Right atrium auricular region (tissue), 2 donors: Measurements from ENCODE around the gene CAMTA1. TPM values are rescaled to one million over a fixed set of nuclear protein-coding genes. Genes with fewer than 3 reads are reported as not detected.

Experiments used
- DNase-seq: peaks from one replicate; pipeline ENCODE4 v3.0.0-alpha.2; 2019; ENCODE audit warnings: low spot score
- H3K27ac ChIP-seq, 2 donors: fragments of 200-600 bp; sonication (generic); 1 replicate in 1 of 2; 2 replicates in 1 of 2; pipeline ENCODE4 v1.5.1; 2016 to 2019
- H3K27me3 ChIP-seq, 2 donors: fragments of 200-600 bp; sonication (generic); one replicate each; pipeline versions ENCODE4 v1.5.1 to v1.6.0; 2017 to 2019
- H3K36me3 ChIP-seq: fragments of 200-600 bp; sonication (generic); one replicate; pipeline ENCODE4 v1.5.1; 2016
- H3K4me1 ChIP-seq, 2 donors: fragments of 200-600 bp; sonication (generic); one replicate each; pipeline versions ENCODE4 v1.5.1 to v1.6.0; 2017 to 2019
- H3K4me3 ChIP-seq, 2 donors: fragments of 200-600 bp; sonication (generic); 1 replicate in 1 of 2; 2 replicates in 1 of 2; pipeline ENCODE4 v1.5.1; 2017 to 2019; ENCODE audit warnings: mild to moderate bottlenecking in 1 of 2, moderate library complexity in 1 of 2
- H3K9me3 ChIP-seq, 2 donors: fragments of 200-600 bp; sonication (generic); one replicate each; pipeline ENCODE4 v1.5.1; 2019
- CTCF ChIP-seq, 2 donors: fragments of 200-600 bp; sonication (generic); IDR thresholded peaks; one replicate each; pipeline ENCODE4 v1.5.1; 2019; ENCODE audit warnings: antibody characterized with exemption in 2 of 2
- total RNA-seq, 2 donors: library from RNA; depleted of rRNA; stranded (reverse); fragments of >200 nt; gene quantifications; one replicate each; pipeline ENCODE4 v1.1.0, GENCODE V29; 2016

Gene CAMTA1
- total RNA-seq, 2 donors from 2014 or later: 132 to 190 TPM

GRCh38 chr1:7295946-7296345 lies 510.7 kb downstream of the CAMTA1 start:
- Histone ChIP-seq H3K36me3 (no peaks in the 10 kb centered on the region), H3K4me1 (peaks cover 0 to 37% of the 10 kb centered on the region in 2 donors), H3K4me3 (no peak overlapping the region), H3K27ac (no peak overlapping the region), H3K9me3 (peaks cover 5 to 14% of the 10 kb centered on the region in 2 donors), H3K27me3 (no peaks in the 10 kb centered on the region)
- DNase-seq: no peak
- TF ChIP-seq CTCF (IDR thresholded peaks at IDR 0.05): no peak

GRCh38 chr1:7296968-7297367 lies 511.7 kb downstream of the CAMTA1 start:
- TF ChIP-seq CTCF (IDR thresholded peaks at IDR 0.05): no peak
- Histone ChIP-seq H3K27me3 (no peaks in the 10 kb centered on the region), H3K4me3 (no peak overlapping the region), H3K36me3 (no peaks in the 10 kb centered on the region), H3K27ac (no peak overlapping the region), H3K9me3 (peaks cover 5 to 14% of the 10 kb centered on the region in 2 donors), H3K4me1 (peaks cover 0 to 26% of the 10 kb centered on the region in 2 donors)
- no peak for DNase-seq

GRCh38 chr1:7298145-7298544 lies 512.9 kb downstream of the CAMTA1 start:
- DNase-seq: no peak
- no peak overlapping the region for H3K27ac ChIP-seq
- TF ChIP-seq CTCF (IDR thresholded peaks at IDR 0.05): no peak

GRCh38 chr1:7298749-7299151 lies 513.5 kb downstream of the CAMTA1 start:
- H3K36me3 ChIP-seq: no peaks in the 10 kb centered on the region
- no peak for TF ChIP-seq CTCF (IDR thresholded peaks at IDR 0.05)
- peaks cover 0 to 19% of the 10 kb centered on the region in 2 donors for H3K4me1 ChIP-seq
- H3K9me3 ChIP-seq: peaks cover 5 to 14% of the 10 kb centered on the region in 2 donors
- peak overlapping the region; percentile 41 to 66 for H3K27ac ChIP-seq
- H3K4me3 ChIP-seq: no peak overlapping the region
- DNase-seq: no peak
- H3K27me3 ChIP-seq: no peaks in the 10 kb centered on the region

More at GRCh38 chr1:7298145-7298544, 512.9 kb downstream of the CAMTA1 start:
- Histone ChIP-seq H3K9me3 (peaks cover 5 to 14% of the 10 kb centered on the region in 2 donors), H3K27me3 (no peaks in the 10 kb centered on the region), H3K36me3 (no peaks in the 10 kb centered on the region), H3K4me1 (peaks cover 0 to 19% of the 10 kb centered on the region in 2 donors), H3K4me3 (no peak overlapping the region)

- Histone ChIP-seq H3K9me3 (peaks cover 5 to 14% of the 10 kb centered on the region in 2 donors), H3K4me1 (peaks cover 0 to 17% of the 10 kb centered on the region in 2 donors), H3K36me3 (no peaks in the 10 kb centered on the region), H3K27me3 (no peaks in the 10 kb centered on the region), H3K27ac (peak overlapping the region; percentile 41 to 66), H3K4me3 (no peak overlapping the region)
- no peak for TF ChIP-seq CTCF (IDR thresholded peaks at IDR 0.05)
- peak; percentile 72 for DNase-seq
These were observed 514.1 kb downstream of the CAMTA1 start for GRCh38 chr1:7299329-7299799.

GRCh38 chr1:7299994-7300393 lies 514.7 kb downstream of the CAMTA1 start:
- Histone ChIP-seq H3K27ac (peak overlapping the region; percentile 41 to 66), H3K4me3 (no peak overlapping the region)

More at GRCh38 chr1:7299994-7300393, 514.7 kb downstream of the CAMTA1 start:
- Histone ChIP-seq H3K9me3 (peaks cover 5 to 14% of the 10 kb centered on the region in 2 donors), H3K36me3 (no peaks in the 10 kb centered on the region), H3K27me3 (no peaks in the 10 kb centered on the region), H3K4me1 (peaks cover 0 to 16% of the 10 kb centered on the region in 2 donors)
- no peak for DNase-seq
- TF ChIP-seq CTCF (IDR thresholded peaks at IDR 0.05): no peak
